HG02870 (cell line): ENCODE results near the gene GJD3.
"Not testable (repeated sequence)": the region's sequence is repeated elsewhere in the genome, so short reads cannot be mapped to it uniquely, and the experiment has no call there.

Experiments used
- ATAC-seq: cut with Tn5 transposase; IDR thresholded peaks from one replicate; pipeline ENCODE4 v1.9.1; 2021; ENCODE audit warnings: mild to moderate bottlenecking, moderate library complexity; ENCODE audit not compliant: unreplicated experiment

The GJD3 gene

GRCh38 chr17:40369923-40370322 lies 5.4 kb upstream of the GJD3 start:
- ATAC-seq = no peak

- ATAC-seq = not testable (repeated sequence)
Measured at GRCh38 chr17:40367728-40368127, 3.2 kb upstream of the GJD3 start.

GRCh38 chr17:40366861-40367518 lies 2.5 kb upstream of the GJD3 start:
- ATAC-seq = no peak

- no peak for ATAC-seq
Measured at GRCh38 chr17:40366076-40366860, 1.7 kb upstream of the GJD3 start.

GRCh38 chr17:40364906-40365305 lies 369 bp upstream of the GJD3 start:
- ATAC-seq = no peak

GRCh38 chr17:40363111-40363827 lies 1.3 kb downstream of the GJD3 start:
- no peak for ATAC-seq

- no peak for ATAC-seq
Measured at GRCh38 chr17:40362696-40363110, 1.8 kb downstream of the GJD3 start.

GRCh38 chr17:40361925-40362695 lies 2.4 kb downstream of the GJD3 start:
- no peak for ATAC-seq

- no peak for ATAC-seq
Measured at GRCh38 chr17:40361063-40361924, 3.2 kb downstream of the GJD3 start.

GRCh38 chr17:40360091-40360490 lies 4.4 kb downstream of the GJD3 start:
- ATAC-seq = no peak

- no peak for ATAC-seq
Measured at GRCh38 chr17:40358323-40359038, 6.1 kb downstream of the GJD3 start.

GRCh38 chr17:40356990-40357881 lies 7.3 kb downstream of the GJD3 start:
- no peak for ATAC-seq

- ATAC-seq = no peak
Measured at GRCh38 chr17:40355804-40356758, 8.5 kb downstream of the GJD3 start.

GRCh38 chr17:40355123-40355803 lies 9.3 kb downstream of the GJD3 start:
- no peak for ATAC-seq

- no peak for ATAC-seq
Measured at GRCh38 chr17:40354221-40355122, 10.1 kb downstream of the GJD3 start.
